GM08714 (cell line): ENCODE data around the gene KIF22.
"Not testable (repeated sequence)": the region's sequence is repeated elsewhere in the genome, so short reads cannot be mapped to it uniquely, and the experiment has no call there.

Experiments
- H3K4me3 ChIP-seq: fragments of 200-500 bp; sonication (Bioruptor generic); 2 replicates; pipeline ENCODE4 v1.5.1; 2014; ENCODE audit warnings: mild to moderate bottlenecking, low read length, inconsistent platforms
- ZNF274 ChIP-seq: IDR thresholded peaks from 2 replicates; pipeline ENCODE4 v1.6.1; 2012; ENCODE audit warnings: mild to moderate bottlenecking, low read depth, low read length

The KIF22 gene

DNA sequence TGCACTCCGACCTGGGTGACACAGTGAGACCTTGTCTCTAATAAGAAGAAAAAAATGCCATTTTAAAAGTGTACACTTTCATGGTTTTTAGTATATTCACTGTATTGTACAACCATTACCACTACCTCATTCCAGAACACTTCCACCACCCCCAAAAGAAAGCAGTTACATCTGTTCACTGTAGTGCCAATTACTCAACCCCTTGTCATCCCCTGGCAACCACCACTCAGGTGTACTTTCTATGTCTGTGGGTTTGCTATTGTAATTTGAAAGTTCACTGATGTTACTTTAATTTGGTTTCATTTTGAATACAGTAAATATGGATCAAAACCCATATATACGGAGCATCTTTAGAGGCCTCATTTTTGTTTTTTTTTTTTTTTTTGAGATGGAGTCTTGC is 6.4 kb upstream of the KIF22 start:
- no peak for TF ChIP-seq ZNF274
- no peak overlapping the region for H3K4me3 ChIP-seq

DNA sequence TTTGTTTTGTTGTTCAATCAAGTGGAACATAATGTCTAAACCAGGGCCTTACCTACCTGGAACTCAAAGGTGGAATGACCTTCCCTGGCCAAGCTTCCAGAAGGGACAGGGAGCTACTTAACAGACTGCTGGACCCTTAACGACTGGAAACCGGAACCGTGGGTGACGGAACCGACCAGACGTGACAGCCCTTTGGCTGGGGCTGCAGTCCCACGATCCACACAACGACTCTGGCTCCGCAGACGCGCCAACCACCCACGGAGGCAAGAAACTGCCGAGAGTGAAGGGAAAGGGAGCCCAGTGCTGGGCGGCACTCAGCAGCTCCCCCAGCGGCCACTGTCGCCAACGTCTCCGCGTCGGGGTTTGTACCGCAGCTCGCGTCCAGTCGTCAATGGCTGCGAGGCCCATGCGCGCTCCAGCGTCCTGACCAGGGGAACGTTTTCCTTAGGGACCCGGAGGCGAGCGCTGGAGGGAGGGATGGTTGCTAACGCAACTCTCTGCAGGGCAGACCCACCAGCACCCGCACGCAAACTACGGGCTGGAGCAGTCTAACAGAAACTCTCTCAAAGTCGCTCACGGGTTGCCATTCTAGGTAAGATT is 5.5 kb upstream of the KIF22 start:
- H3K4me3 ChIP-seq: no peak overlapping the region
- no peak for TF ChIP-seq ZNF274

DNA sequence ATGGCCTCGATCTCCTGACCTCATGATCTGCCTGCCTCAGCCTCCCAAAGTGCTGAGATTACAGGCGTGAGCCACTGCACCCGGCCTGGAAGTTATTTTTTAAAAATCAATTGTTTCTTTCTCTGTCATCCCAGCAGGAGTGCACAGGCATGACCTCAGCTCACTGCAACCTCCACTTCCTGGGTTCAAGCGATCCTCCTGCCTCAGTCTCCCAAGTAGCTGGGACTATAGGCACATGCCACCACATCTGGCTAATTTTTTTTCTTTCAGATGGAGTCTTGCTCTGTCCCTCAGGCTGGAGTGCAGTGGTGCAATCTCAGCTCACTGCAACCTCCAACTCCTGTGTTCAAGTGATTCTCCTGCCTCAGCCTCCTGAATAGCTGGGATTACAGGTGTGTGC is 3.4 kb upstream of the KIF22 start:
- H3K4me3 ChIP-seq: not testable (repeated sequence)

DNA sequence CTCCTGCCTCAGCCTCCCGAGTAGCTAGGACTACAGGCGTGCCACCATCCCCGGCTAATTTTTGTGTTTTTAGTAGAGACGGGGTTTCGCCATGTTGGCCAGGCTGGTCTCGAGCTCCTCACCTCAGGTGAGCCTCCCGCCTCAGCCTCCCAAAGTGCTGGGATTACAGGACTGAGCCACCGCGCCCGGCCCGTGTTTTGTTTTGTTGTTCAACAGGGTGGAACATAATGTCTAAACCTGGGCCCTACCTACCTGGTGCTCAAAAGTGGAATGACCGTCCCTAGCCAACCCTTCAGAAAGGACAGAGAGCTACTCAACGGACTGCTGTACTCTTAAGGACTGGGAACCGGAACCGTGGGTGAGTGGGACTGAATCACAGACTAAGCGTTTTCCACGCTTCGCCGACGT is 772 bp upstream of the KIF22 start:
- H3K4me3 ChIP-seq: peak overlapping the region; percentile 51; the same call in 1 of the 2 replicates
- no peak for TF ChIP-seq ZNF274

DNA sequence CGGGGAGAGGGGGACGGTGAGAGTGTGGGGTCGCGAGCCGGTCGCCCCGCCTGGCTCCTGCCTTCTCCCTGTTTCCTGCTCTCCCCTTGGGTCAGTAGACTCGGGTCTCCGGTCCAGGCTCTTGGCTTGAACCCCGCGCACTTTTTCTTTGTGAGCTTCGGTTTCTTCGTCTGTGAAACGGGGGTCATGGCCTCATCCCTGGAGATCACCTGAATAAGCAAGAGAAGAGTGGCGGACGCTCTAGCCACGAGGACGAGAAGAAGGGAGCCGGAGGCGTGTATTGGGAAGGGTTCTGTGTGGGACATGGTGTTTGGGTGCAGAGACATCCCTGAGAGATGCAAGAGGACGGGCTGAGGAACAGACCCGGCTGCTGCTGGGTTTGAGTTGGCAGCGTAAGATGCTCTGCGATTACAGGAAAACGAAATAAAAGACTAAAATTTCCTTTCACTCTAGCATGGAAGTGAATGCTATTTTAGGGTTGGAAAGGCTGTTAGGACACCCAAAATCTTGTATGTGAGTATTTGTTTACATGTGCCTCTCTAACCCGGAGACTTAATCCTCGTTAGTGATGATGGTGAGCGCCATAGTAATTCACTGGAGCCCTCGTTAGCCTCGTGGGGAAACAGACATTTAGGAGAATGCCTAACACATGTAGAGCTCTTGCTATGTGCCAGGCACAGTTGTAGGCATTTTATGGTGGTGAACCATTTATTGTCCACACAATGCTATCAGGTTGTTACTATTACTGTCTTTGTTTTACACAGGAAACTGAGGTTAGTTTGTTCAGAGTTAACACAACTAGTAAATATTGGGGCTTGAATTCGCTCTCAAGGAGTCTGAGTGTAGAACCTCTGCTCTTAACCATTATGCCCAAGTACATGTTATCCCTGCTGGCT is 646 bp downstream of the KIF22 start:
- TF ChIP-seq ZNF274: no peak
- H3K4me3 ChIP-seq: peak overlapping the region; percentile 76

DNA sequence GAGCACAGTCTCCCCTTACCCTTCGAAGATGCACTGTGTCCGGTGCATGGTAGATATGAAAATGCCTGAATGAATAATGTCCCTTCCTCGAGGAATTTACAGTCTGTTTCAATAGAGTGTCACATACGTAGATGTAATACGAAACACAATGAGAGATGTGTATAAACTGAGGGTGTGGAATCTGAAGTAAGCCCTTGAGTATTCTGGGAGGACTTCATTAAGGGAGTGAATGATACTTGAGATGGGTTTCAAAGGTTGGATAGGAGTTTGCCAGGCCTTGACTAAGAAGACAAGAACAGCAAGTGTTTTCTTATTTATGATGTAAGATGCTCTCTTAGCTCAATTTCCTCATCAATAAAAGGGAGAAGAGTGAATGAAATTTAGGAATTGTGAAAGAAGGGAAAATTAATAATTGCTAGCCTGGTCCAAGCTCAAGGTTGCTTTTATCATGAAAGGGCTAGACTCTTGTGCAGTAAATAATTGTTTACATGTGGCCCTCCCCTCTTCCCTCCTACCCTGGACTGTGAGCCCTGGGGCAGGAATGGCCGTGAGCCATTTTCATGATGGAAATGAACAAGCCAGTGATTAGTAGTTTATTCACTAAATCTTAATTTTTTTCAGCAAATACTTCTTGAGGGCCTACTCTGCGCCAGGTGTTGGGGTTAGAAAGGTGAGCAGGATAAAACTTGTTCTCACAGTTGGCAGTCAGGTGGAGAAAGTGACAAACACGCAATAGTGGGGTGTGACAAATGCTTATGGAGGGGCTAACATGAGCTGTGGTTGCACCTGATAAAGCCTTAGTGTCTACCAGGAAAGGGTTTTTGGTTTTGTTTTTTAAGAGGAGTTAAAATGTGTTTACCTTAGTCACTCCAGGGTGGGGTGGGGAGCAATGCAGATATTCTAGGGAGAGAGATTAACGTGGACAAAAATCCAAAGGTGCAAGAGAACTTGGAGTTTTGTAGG is 1.6 kb downstream of the KIF22 start:
- TF ChIP-seq ZNF274: no peak
- H3K4me3 ChIP-seq: peak overlapping the region; percentile 76

DNA sequence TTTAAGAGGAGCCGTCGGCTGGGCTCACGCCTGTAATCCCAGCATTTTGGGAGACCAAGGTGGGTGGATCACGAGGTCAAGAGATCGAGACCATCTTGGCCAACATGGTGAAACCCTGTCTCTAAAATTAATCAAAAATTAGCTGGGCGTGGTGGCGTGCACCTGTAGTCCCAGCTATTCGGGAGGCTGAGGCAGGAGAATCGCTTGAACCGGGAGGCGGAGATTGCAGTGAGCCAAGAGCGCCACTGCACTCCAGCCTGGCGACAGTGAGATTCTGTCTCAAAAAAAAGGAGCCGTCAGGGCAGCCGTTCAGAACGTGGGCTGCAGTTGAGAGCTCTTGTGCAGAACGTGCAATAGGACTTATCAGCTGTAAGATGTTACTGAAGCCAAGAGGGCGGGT is 2.6 kb downstream of the KIF22 start:
- H3K4me3 ChIP-seq: not testable (repeated sequence)

DNA sequence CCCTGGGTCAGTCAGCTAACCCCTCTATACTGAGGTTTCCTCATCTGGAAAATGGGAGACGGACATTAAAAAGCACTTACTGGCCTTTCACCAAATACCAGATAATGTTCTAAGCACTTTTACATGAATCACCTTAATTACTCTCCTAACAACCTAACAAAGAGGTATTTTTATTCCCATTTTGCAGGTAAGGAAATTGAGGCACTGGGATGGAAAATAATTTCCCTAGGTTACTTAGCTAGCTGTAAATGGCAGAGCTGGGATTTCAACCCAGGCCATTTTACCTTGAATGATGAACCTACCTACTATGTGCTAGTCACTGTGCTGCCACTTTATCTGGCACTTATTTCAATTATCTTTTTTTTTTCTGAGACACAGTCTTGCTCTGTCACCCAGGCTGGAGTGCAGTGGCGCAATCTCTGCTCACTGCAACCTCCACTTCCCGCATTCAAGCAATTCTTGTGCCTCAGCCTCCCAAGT is 3.7 kb downstream of the KIF22 start:
- no peak for TF ChIP-seq ZNF274
- no peak overlapping the region for H3K4me3 ChIP-seq

DNA sequence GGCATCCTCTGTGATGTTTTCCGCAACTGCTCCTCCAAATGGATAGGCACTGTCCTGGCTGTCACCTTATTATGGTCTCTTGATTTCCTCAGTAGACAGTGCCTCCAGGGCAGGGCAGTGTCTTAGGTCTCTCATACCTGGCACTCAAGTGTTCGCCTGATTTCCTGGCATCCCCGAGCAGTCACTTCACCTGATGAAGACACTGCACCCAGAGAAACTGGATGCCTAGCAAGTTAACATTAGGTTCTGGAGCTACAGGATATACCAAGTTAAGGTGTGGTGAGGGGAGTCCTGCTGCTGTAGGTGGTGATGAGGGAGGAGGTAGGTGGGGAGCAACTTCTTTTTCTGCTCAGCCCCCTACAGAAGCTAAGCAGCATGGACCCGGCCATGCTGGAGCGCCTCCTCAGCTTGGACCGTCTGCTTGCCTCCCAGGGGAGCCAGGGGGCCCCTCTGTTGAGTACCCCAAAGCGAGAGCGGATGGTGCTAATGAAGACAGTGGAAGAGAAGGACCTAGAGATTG is 11.9 kb downstream of the KIF22 start:
- TF ChIP-seq ZNF274: no peak
- no peak overlapping the region for H3K4me3 ChIP-seq

DNA sequence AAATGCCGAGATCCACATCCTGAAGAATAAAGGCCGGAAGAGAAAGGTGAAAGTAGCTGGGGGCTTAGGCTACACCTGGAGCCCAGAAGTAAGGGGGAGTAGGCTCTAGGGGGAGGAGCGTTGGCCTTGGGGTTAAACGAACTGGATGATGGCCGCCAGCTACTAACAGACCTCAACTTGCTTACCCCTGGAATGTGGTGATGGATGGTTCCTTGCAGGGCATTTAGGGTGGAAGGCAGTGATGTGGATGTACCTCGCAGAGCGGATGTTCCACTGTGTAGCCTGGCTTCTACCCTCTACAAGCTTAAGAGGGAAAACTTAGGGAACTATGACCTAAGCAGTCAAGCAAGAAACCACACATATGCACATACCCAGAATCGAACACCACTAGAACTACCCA is 13.5 kb downstream of the KIF22 start:
- no peak overlapping the region for H3K4me3 ChIP-seq
- no peak for TF ChIP-seq ZNF274

DNA sequence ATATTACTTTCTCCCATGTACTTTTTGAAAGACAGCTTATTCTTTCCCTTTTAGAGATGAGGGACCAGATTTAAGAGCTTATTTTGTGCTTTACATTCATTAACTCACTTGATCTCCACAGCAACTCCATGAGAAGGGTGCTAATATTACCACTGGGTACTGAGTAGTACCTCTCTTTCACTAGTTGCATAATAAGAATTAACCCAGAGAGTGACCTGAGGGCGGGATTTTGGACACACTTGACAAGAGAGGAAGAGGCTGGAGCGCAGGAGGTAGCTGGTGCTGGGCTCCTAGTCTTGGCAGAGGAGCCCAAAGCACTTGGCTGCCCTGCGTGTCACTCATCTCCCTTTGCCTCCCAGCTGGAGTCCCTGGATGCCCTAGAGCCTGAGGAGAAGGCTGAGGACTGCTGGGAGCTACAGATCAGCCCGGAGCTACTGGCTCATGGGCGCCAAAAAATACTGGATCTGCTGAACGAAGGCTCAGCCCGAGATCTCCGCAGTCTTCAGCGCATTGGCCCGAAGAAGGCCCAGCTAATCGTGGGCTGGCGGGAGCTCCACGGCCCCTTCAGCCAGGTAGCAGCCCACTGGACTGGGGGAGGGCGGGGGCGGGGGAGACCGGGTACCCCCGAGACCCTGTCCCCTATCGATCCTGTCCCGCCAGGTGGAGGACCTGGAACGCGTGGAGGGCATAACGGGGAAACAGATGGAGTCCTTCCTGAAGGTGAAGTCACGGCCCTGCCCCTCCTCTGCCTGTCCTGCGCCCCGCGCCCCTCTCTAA is 14.1 kb downstream of the KIF22 start:
- TF ChIP-seq ZNF274: no peak
- peak overlapping the region; percentile 78 for H3K4me3 ChIP-seq

DNA sequence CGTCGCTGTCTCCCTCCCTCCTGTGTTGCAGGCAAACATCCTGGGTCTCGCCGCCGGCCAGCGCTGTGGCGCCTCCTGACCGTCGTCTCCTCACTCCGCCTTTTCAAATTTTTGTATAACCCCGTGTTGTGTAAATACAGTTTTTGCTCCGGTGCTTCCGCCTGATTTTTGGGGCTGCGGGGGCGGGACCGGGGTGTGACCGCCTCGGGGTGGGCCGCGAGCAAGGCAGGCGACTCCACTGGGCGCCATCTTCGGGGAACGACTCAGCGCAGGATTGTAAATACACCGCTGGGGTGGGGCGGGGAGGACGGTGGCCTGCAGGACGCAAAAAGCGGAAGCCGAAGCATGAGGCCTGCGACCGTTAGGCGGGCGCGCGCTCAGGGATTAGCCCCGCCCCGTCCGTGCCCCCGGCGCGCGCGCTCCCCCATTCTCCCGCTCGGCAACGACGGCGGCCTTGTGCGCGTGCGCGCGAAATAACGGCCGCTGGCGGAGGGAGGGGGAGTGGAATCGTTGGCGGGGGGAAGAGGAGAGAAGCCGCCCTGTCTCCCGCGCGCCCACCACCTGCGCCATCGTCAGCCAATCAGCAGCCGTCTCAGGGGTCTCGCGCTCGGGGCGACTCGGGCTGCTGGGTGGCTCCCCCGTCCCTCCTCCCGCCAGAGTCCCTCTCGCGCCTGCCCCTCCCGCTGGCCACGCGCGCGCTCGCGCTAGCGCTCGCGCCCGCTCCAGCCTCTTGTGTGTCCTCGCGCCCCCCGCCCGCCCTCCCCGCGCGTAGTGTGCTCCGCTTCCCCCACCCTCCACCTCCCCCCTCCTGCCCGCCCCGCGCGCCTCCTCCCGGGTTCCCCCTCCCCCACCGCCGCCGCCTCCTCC is 14.9 kb downstream of the KIF22 start:
- peak overlapping the region; percentile 78 for H3K4me3 ChIP-seq
- no peak for TF ChIP-seq ZNF274
